Measurements from ENCODE around the gene ELOVL5. TPM values are rescaled to one million over a fixed set of nuclear protein-coding genes. Genes with fewer than 3 reads are reported as not detected.

Gene ELOVL5
- polyA plus RNA-seq, 1 of the 3 experiments (the other 2 are of a cell fraction): 31.9 TPM

DNA sequence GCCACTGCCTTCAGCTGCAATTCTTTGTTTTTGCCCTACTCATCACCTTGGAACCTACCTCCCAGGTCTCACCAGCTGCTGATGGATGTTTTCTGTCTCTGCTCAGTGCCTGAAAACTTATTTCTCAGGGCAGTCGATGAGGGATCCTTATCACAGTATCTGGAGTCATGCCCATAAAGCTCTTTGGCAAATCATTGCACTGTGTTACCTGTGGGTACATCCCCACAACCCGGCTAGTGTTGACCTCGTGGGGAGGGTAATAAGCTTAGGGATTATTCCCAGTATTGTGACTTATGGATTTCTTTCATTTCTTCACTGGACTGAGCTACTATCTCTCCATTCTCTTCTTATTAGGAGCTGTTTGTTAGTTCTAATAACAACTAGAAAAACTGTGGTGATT is 91.7 kb downstream of the ELOVL5 start:
- Histone ChIP-seq H3K9ac (no peak overlapping the region), H3K9me2 (no peaks in the 10 kb centered on the region), H3K4me3 (ENCODE audit: low read depth in 2 of 2, low read length in 1 of 2) (no peak overlapping the region), H4K20me1 (ENCODE audit: insufficient read depth) (no peaks in the 10 kb centered on the region), H3F3A (replicated peaks; ENCODE audit: insufficient read depth) (no peaks in the 10 kb centered on the region), H3K9me3 (no peaks in the 10 kb centered on the region), H3K27ac (ENCODE audit: low read depth in 2 of 2, low read length in 1 of 2) (no peak overlapping the region; a peak in 1 of 4 replicates), H3K4me1 (ENCODE audit: control insufficient read depth in 1 of 2, insufficient read depth in 2 of 2, low read depth in 1 of 2, low read length in 1 of 2) (peaks cover 0 to 3% of the 10 kb centered on the region in 2 experiments; a peak in 1 of 4 replicates), H2AFZ (ENCODE audit: low read depth) (no peak overlapping the region), H3K4me2 (no peak overlapping the region), H3K79me2 (ENCODE audit: insufficient read depth) (no peaks in the 10 kb centered on the region), H3K27me3 (ENCODE audit: insufficient read depth) (no peaks in the 10 kb centered on the region), H3K36me3 (replicated peaks in 1 of 2; ENCODE audit: control insufficient read depth in 1 of 2, insufficient read depth in 2 of 2, low read length in 1 of 2) (peaks cover 24 to 29% of the 10 kb centered on the region in 2 experiments)
- 78% methylated on average over 3 of the region's 3 CpGs for WGBS (ENCODE audit: low lambda C conversion rate)
- TF ChIP-seq TEAD4 (IDR thresholded peaks at IDR 0.05; ENCODE audit: borderline replicate concordance, insufficient read depth) (no peak), ELF1 (IDR thresholded peaks at IDR 0.05) (no peak), FOXJ3 (CRISPR knock-in tag; IDR thresholded peaks at IDR 0.05) (no peak), NFIC (IDR thresholded peaks at IDR 0.05; ENCODE audit: borderline replicate concordance) (no peak), MEF2A (IDR thresholded peaks at IDR 0.05; ENCODE audit: borderline replicate concordance, low read depth) (no peak), MXI1 (IDR thresholded peaks at IDR 0.05; ENCODE audit: low read depth, low read length) (no peak), FOXM1 (IDR thresholded peaks at IDR 0.05; ENCODE audit: low read depth) (no peak)
- no peak for DNase-seq
- CTCF ChIA-PET: interaction anchor here (1.2 to 2.1 kb wide), 2 partner anchors 16 to 85 kb away, joined by 3 to 13 read pairs; no protein-coding TSS in a partner anchor
- POLR2A ChIA-PET: no interaction called here

DNA sequence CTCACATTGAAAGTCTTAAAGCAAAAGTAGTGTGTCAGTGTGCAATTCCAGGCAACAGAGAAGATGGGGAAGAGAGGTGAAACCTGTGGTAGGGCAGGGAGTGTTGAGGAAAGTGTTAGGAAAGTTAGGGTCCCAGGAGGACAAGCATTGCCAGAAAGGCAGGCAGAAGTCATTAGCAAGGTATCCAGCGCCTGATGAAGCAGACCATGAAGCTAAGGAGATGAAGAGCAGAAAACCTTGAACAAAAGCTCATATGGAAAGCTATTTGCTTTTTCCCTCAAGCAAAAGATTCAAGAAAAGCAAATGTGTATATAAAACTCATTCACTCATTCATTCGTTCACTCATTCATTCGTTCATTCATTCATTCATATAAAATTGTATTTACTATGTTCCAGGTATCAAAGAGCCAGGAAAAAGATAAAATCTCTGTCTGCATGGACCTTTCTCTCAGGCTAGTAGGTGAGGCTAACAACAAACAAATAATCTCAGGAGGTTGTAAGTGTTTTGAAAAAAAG is 96.5 kb downstream of the ELOVL5 start:
- Histone ChIP-seq H3K4me3 (ENCODE audit: low read depth in 2 of 2, low read length in 1 of 2) (no peak overlapping the region), H3K9me3 (no peaks in the 10 kb centered on the region), H3K79me2 (ENCODE audit: insufficient read depth) (no peaks in the 10 kb centered on the region), H3K36me3 (replicated peaks in 1 of 2; ENCODE audit: control insufficient read depth in 1 of 2, insufficient read depth in 2 of 2, low read length in 1 of 2) (peaks cover 0 to 4% of the 10 kb centered on the region in 2 experiments), H2AFZ (ENCODE audit: low read depth) (no peak overlapping the region), H3K27me3 (ENCODE audit: insufficient read depth) (no peaks in the 10 kb centered on the region), H3F3A (replicated peaks; ENCODE audit: insufficient read depth) (peaks cover 9% of the 10 kb centered on the region), H3K4me2 (no peak overlapping the region), H3K9ac (no peak overlapping the region), H3K27ac (ENCODE audit: low read depth in 2 of 2, low read length in 1 of 2) (no peak overlapping the region), H3K9me2 (no peaks in the 10 kb centered on the region), H3K4me1 (ENCODE audit: control insufficient read depth in 1 of 2, insufficient read depth in 2 of 2, low read depth in 1 of 2, low read length in 1 of 2) (peaks cover 0 to 6% of the 10 kb centered on the region in 2 experiments; a peak in 1 of 4 replicates), H4K20me1 (ENCODE audit: insufficient read depth) (no peaks in the 10 kb centered on the region)
- no peak for DNase-seq
- ChIA-PET CTCF (interaction anchor here (0.7 kb wide), 1 partner anchor 501 kb away, joined by 4 read pairs; no protein-coding TSS in a partner anchor), POLR2A (no interaction called here)
- WGBS (ENCODE audit: low lambda C conversion rate): 56% methylated on average over 3 of the region's 3 CpGs
- TF ChIP-seq RAD21 (IDR thresholded peaks at IDR 0.05; ENCODE audit: low read length): no peak
- TF ChIP-seq JUND (IDR thresholded peaks at IDR 0.05): no peak
- no peak for TF ChIP-seq FOXM1 (IDR thresholded peaks at IDR 0.05; ENCODE audit: low read depth)
- no peak for TF ChIP-seq POLR2AphosphoS5 (IDR thresholded peaks at IDR 0.05; ENCODE audit: low read depth, low read length)
- TF ChIP-seq, protein P1, sequence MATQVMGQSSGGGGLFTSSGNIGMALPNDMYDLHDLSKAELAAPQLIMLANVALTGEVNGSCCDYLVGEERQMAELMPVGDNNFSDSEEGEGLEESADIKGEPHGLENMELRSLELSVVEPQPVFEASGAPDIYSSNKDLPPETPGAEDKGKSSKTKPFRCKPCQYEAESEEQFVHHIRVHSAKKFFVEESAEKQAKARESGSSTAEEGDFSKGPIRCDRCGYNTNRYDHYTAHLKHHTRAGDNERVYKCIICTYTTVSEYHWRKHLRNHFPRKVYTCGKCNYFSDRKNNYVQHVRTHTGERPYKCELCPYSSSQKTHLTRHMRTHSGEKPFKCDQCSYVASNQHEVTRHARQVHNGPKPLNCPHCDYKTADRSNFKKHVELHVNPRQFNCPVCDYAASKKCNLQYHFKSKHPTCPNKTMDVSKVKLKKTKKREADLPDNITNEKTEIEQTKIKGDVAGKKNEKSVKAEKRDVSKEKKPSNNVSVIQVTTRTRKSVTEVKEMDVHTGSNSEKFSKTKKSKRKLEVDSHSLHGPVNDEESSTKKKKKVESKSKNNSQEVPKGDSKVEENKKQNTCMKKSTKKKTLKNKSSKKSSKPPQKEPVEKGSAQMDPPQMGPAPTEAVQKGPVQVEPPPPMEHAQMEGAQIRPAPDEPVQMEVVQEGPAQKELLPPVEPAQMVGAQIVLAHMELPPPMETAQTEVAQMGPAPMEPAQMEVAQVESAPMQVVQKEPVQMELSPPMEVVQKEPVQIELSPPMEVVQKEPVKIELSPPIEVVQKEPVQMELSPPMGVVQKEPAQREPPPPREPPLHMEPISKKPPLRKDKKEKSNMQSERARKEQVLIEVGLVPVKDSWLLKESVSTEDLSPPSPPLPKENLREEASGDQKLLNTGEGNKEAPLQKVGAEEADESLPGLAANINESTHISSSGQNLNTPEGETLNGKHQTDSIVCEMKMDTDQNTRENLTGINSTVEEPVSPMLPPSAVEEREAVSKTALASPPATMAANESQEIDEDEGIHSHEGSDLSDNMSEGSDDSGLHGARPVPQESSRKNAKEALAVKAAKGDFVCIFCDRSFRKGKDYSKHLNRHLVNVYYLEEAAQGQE (IDR thresholded peaks at IDR 0.05; ENCODE audit: low read depth, low read length): no peak
- no peak for TF ChIP-seq EZH2phosphoT487 (IDR thresholded peaks at IDR 0.05; ENCODE audit: borderline replicate concordance, low read depth)
- TF ChIP-seq EP300 (IDR thresholded peaks at IDR 0.05; ENCODE audit: borderline replicate concordance in 1 of 2, low read depth in 1 of 2, low read length in 1 of 2): no peak
- TF ChIP-seq, protein P2, sequence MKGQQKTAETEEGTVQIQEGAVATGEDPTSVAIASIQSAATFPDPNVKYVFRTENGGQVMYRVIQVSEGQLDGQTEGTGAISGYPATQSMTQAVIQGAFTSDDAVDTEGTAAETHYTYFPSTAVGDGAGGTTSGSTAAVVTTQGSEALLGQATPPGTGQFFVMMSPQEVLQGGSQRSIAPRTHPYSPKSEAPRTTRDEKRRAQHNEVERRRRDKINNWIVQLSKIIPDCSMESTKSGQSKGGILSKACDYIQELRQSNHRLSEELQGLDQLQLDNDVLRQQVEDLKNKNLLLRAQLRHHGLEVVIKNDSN (IDR thresholded peaks at IDR 0.05; ENCODE audit: borderline replicate concordance, low read depth): no peak
- no peak for TF ChIP-seq RCOR1 (IDR thresholded peaks at IDR 0.05; ENCODE audit: low read length)
- TF ChIP-seq, protein P3, sequence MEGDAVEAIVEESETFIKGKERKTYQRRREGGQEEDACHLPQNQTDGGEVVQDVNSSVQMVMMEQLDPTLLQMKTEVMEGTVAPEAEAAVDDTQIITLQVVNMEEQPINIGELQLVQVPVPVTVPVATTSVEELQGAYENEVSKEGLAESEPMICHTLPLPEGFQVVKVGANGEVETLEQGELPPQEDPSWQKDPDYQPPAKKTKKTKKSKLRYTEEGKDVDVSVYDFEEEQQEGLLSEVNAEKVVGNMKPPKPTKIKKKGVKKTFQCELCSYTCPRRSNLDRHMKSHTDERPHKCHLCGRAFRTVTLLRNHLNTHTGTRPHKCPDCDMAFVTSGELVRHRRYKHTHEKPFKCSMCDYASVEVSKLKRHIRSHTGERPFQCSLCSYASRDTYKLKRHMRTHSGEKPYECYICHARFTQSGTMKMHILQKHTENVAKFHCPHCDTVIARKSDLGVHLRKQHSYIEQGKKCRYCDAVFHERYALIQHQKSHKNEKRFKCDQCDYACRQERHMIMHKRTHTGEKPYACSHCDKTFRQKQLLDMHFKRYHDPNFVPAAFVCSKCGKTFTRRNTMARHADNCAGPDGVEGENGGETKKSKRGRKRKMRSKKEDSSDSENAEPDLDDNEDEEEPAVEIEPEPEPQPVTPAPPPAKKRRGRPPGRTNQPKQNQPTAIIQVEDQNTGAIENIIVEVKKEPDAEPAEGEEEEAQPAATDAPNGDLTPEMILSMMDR (IDR thresholded peaks at IDR 0.05): no peak
- TF ChIP-seq, protein P4, sequence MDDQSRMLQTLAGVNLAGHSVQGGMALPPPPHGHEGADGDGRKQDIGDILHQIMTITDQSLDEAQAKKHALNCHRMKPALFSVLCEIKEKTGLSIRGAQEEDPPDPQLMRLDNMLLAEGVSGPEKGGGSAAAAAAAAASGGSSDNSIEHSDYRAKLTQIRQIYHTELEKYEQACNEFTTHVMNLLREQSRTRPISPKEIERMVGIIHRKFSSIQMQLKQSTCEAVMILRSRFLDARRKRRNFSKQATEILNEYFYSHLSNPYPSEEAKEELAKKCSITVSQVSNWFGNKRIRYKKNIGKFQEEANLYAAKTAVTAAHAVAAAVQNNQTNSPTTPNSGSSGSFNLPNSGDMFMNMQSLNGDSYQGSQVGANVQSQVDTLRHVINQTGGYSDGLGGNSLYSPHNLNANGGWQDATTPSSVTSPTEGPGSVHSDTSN (IDR thresholded peaks at IDR 0.05): no peak
- TF ChIP-seq RXRA (IDR thresholded peaks at IDR 0.05; ENCODE audit: borderline replicate concordance, low read depth): no peak
- TF ChIP-seq SIN3A (IDR thresholded peaks at IDR 0.05; ENCODE audit: borderline replicate concordance, low read depth, low read length): no peak
- no peak for TF ChIP-seq CHD2 (IDR thresholded peaks at IDR 0.05; ENCODE audit: low read length, partially characterized antibody)
- no peak for TF ChIP-seq GATA2 (CRISPR knock-in tag; IDR thresholded peaks at IDR 0.05)

Measured in SK-N-SH (cell line).